ENCODE measurements around the gene RPRD1B. TPM values are rescaled to one million over a fixed set of nuclear protein-coding genes. Genes with fewer than 3 reads are reported as not detected.

RPRD1B gene
- total RNA-seq, 1 donor from 2014 or later, result 21.1 TPM

GRCh38 chr20:38121741-38122140 lies 88.2 kb downstream of the RPRD1B start:
- no peak for TF ChIP-seq CTCF (IDR thresholded peaks at IDR 0.05; ENCODE audit: insufficient read depth, low read length, poor library complexity, severe bottlenecking)
- H3K4me3 ChIP-seq (ENCODE audit: low read depth, low read length), result no peak overlapping the region
- H3K36me3 ChIP-seq (ENCODE audit: control insufficient read depth, insufficient read depth, low read length), result no peaks in the 10 kb centered on the region
- no peak for DNase-seq (ENCODE audit: low read depth)
- no peaks in the 10 kb centered on the region for H3K27me3 ChIP-seq (ENCODE audit: control insufficient read depth, insufficient read depth, low read length)

- no peaks in the 10 kb centered on the region for H3K27me3 ChIP-seq (ENCODE audit: control insufficient read depth, insufficient read depth, low read length)
- TF ChIP-seq CTCF (IDR thresholded peaks at IDR 0.05; ENCODE audit: insufficient read depth, low read length, poor library complexity, severe bottlenecking), result no peak
- no peak overlapping the region for H3K4me3 ChIP-seq (ENCODE audit: low read depth, low read length)
- no peaks in the 10 kb centered on the region for H3K36me3 ChIP-seq (ENCODE audit: control insufficient read depth, insufficient read depth, low read length)
- DNase-seq (ENCODE audit: low read depth), result no peak
Measured at GRCh38 chr20:38123021-38123587, 89.6 kb downstream of the RPRD1B start.

- H3K4me3 ChIP-seq (ENCODE audit: low read depth, low read length), result no peak overlapping the region
- TF ChIP-seq CTCF (IDR thresholded peaks at IDR 0.05; ENCODE audit: insufficient read depth, low read length, poor library complexity, severe bottlenecking), result no peak
- no peaks in the 10 kb centered on the region for H3K36me3 ChIP-seq (ENCODE audit: control insufficient read depth, insufficient read depth, low read length)
- DNase-seq (ENCODE audit: low read depth), result no peak
- no peaks in the 10 kb centered on the region for H3K27me3 ChIP-seq (ENCODE audit: control insufficient read depth, insufficient read depth, low read length)
Measured at GRCh38 chr20:38125157-38126056, 91.9 kb downstream of the RPRD1B start.

GRCh38 chr20:38126146-38126921 lies 92.8 kb downstream of the RPRD1B start:
- no peaks in the 10 kb centered on the region for H3K36me3 ChIP-seq (ENCODE audit: control insufficient read depth, insufficient read depth, low read length)
- no peak overlapping the region for H3K4me3 ChIP-seq (ENCODE audit: low read depth, low read length)
- no peak for DNase-seq (ENCODE audit: low read depth)
- TF ChIP-seq CTCF (IDR thresholded peaks at IDR 0.05; ENCODE audit: insufficient read depth, low read length, poor library complexity, severe bottlenecking), result no peak
- no peaks in the 10 kb centered on the region for H3K27me3 ChIP-seq (ENCODE audit: control insufficient read depth, insufficient read depth, low read length)

- no peak for TF ChIP-seq CTCF (IDR thresholded peaks at IDR 0.05; ENCODE audit: insufficient read depth, low read length, poor library complexity, severe bottlenecking)
- H3K27me3 ChIP-seq (ENCODE audit: control insufficient read depth, insufficient read depth, low read length), result no peaks in the 10 kb centered on the region
- no peak overlapping the region for H3K4me3 ChIP-seq (ENCODE audit: low read depth, low read length)
- DNase-seq (ENCODE audit: low read depth), result peak; percentile 52
- no peaks in the 10 kb centered on the region for H3K36me3 ChIP-seq (ENCODE audit: control insufficient read depth, insufficient read depth, low read length)
Measured at GRCh38 chr20:38126932-38127621, 93.5 kb downstream of the RPRD1B start.

Data from kidney epithelial cell (primary cell).